PC-9 (cell line): ENCODE results near the gene RENBP. TPM values are rescaled to one million over a fixed set of nuclear protein-coding genes. Genes with fewer than 3 reads are reported as not detected.

ENCODE experiments used
- BruUV-seq: library from RNA; stranded (reverse); fragments of 400-500 nt; replicated peaks from 2 replicates; lab custom pipeline; 2021; lab: Mats Ljungman, UMichigan
- CTCF ChIA-PET: fragments of 300-600 bp; sonication (Branson Sonifier 250); formaldehyde crosslinking; loops from one replicate; lab custom pipeline; 2022; ENCODE audit warnings: antibody characterized with exemption; lab: Charles Lee
- POLR2A ChIA-PET: fragments of 300-600 bp; sonication (Branson Sonifier 250); formaldehyde crosslinking; loops from one replicate; lab custom pipeline; 2022; ENCODE audit warnings: antibody characterized with exemption; ENCODE audit not compliant: unreplicated experiment; lab: Charles Lee
- DNase-seq, 2 experiments: peaks; one replicate each; pipeline versions ENCODE4 v3.0.0 to v3.0.0-alpha.2; 2015 to 2022; ENCODE audit warnings: mixed read lengths in 1 of 2
- H2AFZ ChIP-seq: fragments of 200-600 bp; sonication (generic); 2 replicates; pipeline ENCODE4 v1.8.1; 2017; ENCODE audit warnings: antibody characterized with exemption
- H3F3A ChIP-seq: fragments of 200-600 bp; sonication (generic); 2 replicates; pipeline ENCODE4 v1.8.1; 2017; ENCODE audit warnings: antibody characterized with exemption, mild to moderate bottlenecking, low read depth; ENCODE audit not compliant: insufficient read depth
- H3K27ac ChIP-seq: fragments of 200-600 bp; sonication (generic); 2 replicates; pipeline ENCODE4 v1.6.1; 2016; ENCODE audit warnings: mixed run types
- H3K27me3 ChIP-seq: fragments of 200-600 bp; sonication (generic); 2 replicates; pipeline ENCODE4 v1.6.1; 2016; ENCODE audit warnings: low read depth, mixed run types; ENCODE audit not compliant: insufficient read depth
- H3K36me3 ChIP-seq: fragments of 200-600 bp; sonication (generic); 2 replicates; pipeline ENCODE4 v1.6.1; 2016; ENCODE audit warnings: low read depth, mixed run types
- H3K4me1 ChIP-seq: fragments of 200-600 bp; sonication (generic); replicated peaks from 2 replicates; pipeline ENCODE4 v1.6.1; 2016; ENCODE audit warnings: mixed run types; ENCODE audit not compliant: insufficient read depth
- H3K4me2 ChIP-seq: fragments of 200-600 bp; sonication (generic); 2 replicates; pipeline ENCODE4 v1.6.1; 2017; ENCODE audit warnings: mixed run types
- H3K4me3 ChIP-seq: fragments of 200-600 bp; sonication (generic); 2 replicates; pipeline ENCODE4 v1.6.1; 2016; ENCODE audit warnings: mixed run types
- H3K79me2 ChIP-seq: fragments of 200-600 bp; sonication (generic); 2 replicates; pipeline ENCODE4 v1.6.1; 2017; ENCODE audit warnings: low read depth, mixed run types
- H3K9me2 ChIP-seq: fragments of 200-600 bp; sonication (generic); 2 replicates; pipeline ENCODE4 v1.8.1; 2017; ENCODE audit warnings: mild to moderate bottlenecking; ENCODE audit not compliant: insufficient read depth
- H3K9me3 ChIP-seq: fragments of 200-600 bp; sonication (generic); 2 replicates; pipeline ENCODE4 v1.8.1; 2016; ENCODE audit warnings: low read depth; ENCODE audit not compliant: insufficient read depth
- H4K20me1 ChIP-seq: fragments of 200-600 bp; sonication (generic); 2 replicates; pipeline ENCODE4 v1.8.1; 2017; ENCODE audit not compliant: insufficient read depth
- EZH2 ChIP-seq: fragments of 200-600 bp; sonication (generic); IDR thresholded peaks from 2 replicates; pipeline ENCODE4 v1.8.0; 2017; ENCODE audit warnings: antibody characterized with exemption, low read depth
- intact Hi-C: fragments of 100-400 bp; cut with micrococcal nuclease; formaldehyde crosslinking; loops from one replicate; pipeline ENCODE4 v1.10.0; 2022; ENCODE audit not compliant: unreplicated experiment
- total RNA-seq: library from RNA; stranded (reverse); gene quantifications from 2 replicates; pipeline ENCODE4 v1.2.3, GENCODE V29; 2021
- TF ChIP-seq, protein P1 (sequence below): fragments of 200-600 bp; sonication (generic); conservative IDR thresholded peaks from 2 replicates; pipeline ENCODE4 v1.6.1; 2017; ENCODE audit warnings: mixed run types, antibody characterized with exemption, mild to moderate bottlenecking, moderate library complexity

Gene RENBP
- total RNA-seq, 1 experiment from 2014 or later: 6.8 TPM

- TF ChIP-seq, protein P1, sequence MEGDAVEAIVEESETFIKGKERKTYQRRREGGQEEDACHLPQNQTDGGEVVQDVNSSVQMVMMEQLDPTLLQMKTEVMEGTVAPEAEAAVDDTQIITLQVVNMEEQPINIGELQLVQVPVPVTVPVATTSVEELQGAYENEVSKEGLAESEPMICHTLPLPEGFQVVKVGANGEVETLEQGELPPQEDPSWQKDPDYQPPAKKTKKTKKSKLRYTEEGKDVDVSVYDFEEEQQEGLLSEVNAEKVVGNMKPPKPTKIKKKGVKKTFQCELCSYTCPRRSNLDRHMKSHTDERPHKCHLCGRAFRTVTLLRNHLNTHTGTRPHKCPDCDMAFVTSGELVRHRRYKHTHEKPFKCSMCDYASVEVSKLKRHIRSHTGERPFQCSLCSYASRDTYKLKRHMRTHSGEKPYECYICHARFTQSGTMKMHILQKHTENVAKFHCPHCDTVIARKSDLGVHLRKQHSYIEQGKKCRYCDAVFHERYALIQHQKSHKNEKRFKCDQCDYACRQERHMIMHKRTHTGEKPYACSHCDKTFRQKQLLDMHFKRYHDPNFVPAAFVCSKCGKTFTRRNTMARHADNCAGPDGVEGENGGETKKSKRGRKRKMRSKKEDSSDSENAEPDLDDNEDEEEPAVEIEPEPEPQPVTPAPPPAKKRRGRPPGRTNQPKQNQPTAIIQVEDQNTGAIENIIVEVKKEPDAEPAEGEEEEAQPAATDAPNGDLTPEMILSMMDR: no peak
- TF ChIP-seq EZH2: no peak
- Histone ChIP-seq H3K4me3 (no peak overlapping the region), H3K9me3 (no peaks in the 10 kb centered on the region), H3K4me1 (no peaks in the 10 kb centered on the region), H2AFZ (no peak overlapping the region), H3K9me2 (no peaks in the 10 kb centered on the region), H3F3A (no peaks in the 10 kb centered on the region), H4K20me1 (peaks cover 9% of the 10 kb centered on the region; the same call in 1 of the 2 replicates), H3K27ac (no peak overlapping the region), H3K79me2 (no peaks in the 10 kb centered on the region), H3K36me3 (no peaks in the 10 kb centered on the region), H3K27me3 (no peaks in the 10 kb centered on the region), H3K4me2 (no peak overlapping the region)
- no TSS peak for BruUV-seq
- DNase-seq: no peak
- intact Hi-C loops: no loop called here
- POLR2A ChIA-PET: no interaction called here
- CTCF ChIA-PET: no interaction called here
These were observed 10.8 kb upstream of the RENBP start for GRCh38 chrX:153955228-153955732.

DNA sequence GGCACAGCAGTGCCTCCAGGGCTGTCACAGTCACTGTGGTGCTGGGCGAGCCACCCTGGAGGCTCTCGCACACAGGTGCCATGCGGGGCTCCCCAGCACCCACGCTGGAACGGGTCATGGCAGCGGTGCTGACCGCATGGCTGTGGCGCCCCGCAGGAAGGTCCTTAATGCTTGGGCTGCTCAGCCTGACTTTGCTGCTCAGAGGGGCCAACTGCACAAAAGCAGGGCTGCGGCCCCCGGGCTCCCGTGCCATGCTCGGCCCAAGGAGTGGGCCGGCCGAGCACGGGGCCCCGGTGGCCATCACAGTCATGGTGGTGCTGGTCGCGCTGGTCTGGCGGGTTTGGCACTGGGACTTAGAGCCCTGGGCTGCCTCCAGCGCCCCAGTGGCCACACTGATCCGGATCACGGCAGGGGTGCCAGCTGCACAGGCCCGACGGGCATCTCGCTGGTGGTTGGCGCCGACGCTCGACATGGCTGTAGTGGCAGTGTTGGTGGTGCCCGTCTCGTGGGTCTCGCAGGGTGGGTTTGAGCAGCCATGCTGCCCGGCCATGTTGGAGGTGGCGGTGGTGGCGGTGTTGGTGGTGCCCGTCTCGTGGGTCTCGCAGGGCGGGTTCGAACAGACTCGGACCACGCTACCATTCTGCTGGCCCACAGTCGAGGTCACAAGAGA, 10.2 kb upstream of the RENBP start:
- Histone ChIP-seq H3F3A (no peaks in the 10 kb centered on the region), H3K4me1 (no peaks in the 10 kb centered on the region), H4K20me1 (peaks cover 9% of the 10 kb centered on the region; the same call in 1 of the 2 replicates), H3K79me2 (no peaks in the 10 kb centered on the region), H3K4me3 (no peak overlapping the region), H3K36me3 (no peaks in the 10 kb centered on the region), H3K4me2 (no peak overlapping the region), H3K9me3 (no peaks in the 10 kb centered on the region), H3K27me3 (no peaks in the 10 kb centered on the region), H3K9me2 (no peaks in the 10 kb centered on the region), H2AFZ (no peak overlapping the region), H3K27ac (no peak overlapping the region)
- no TSS peak for BruUV-seq
- ChIA-PET POLR2A (no interaction called here), CTCF (no interaction called here)
- no peak for DNase-seq
- intact Hi-C loops: loop anchor here (5.0 kb wide), 1 partner anchor 247 kb away; no protein-coding TSS in a partner anchor
- TF ChIP-seq, protein P1: no peak
- no peak for TF ChIP-seq EZH2

DNA sequence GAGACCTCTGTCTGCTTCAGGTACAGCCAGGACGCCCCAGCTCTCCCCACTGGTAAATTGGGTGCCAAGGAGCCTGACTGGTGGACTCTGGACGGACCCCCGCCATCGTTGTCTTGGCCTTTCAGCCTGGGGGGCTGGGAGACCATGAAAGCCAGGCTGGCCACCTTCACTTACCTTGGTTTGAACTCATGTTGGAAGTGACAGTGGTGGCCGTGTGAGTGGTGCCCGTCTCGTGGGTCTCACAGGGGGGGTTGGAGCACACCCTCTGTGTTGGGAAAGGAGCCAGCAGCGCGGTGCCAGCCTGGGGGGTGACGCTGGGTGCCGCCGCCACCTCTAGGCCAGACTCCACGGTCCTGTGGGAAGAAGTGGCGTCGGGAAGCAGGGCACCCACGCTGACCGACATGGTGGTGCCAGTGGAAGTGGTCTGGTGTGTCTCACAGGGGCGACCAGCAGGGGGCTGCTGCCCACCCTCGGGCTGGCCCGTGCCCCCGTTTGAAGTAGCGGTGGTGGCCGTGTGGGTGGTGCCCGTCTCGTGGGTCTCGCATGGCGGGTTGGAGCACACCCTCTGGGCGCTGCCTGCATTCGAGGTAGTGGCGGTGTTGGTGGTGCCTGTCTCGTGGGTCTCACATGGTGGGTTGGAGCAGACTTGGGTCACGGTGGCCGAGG, 9.6 kb upstream of the RENBP start:
- Histone ChIP-seq H3K4me3 (no peak overlapping the region), H3K4me1 (no peaks in the 10 kb centered on the region), H3F3A (no peaks in the 10 kb centered on the region), H3K4me2 (no peak overlapping the region), H3K79me2 (no peaks in the 10 kb centered on the region), H3K27me3 (no peaks in the 10 kb centered on the region), H3K36me3 (no peaks in the 10 kb centered on the region), H4K20me1 (peaks cover 9% of the 10 kb centered on the region; the same call in 1 of the 2 replicates), H3K9me3 (no peaks in the 10 kb centered on the region), H3K27ac (no peak overlapping the region), H2AFZ (no peak overlapping the region), H3K9me2 (no peaks in the 10 kb centered on the region)
- intact Hi-C loops: loop anchor here (5.0 kb wide), 1 partner anchor 247 kb away; no protein-coding TSS in a partner anchor
- POLR2A ChIA-PET: no interaction called here
- no peak for DNase-seq
- CTCF ChIA-PET: no interaction called here
- BruUV-seq: no TSS peak
- no peak for TF ChIP-seq EZH2
- TF ChIP-seq, protein P1: no peak
